GM23338 (cell line): Measurements from ENCODE around the gene CTNND2. TPM values are rescaled to one million over a fixed set of nuclear protein-coding genes. Genes with fewer than 3 reads are reported as not detected.

Source experiments
- ATAC-seq: fragments of 200-7000 bp; cut with Tn5 transposase; 3 replicates; pipeline ENCODE4 v1.9.1; 2020
- DNase-seq: peaks from one replicate; pipeline ENCODE4 v3.0.0-alpha.2; 2015; ENCODE audit warnings: low spot score
- H2AFZ ChIP-seq: fragments of 200-600 bp; sonication (generic); 2 replicates; pipeline ENCODE4 v1.8.0; 2016; ENCODE audit warnings: antibody characterized with exemption, mild to moderate bottlenecking, moderate library complexity
- H3F3A ChIP-seq: fragments of 200-600 bp; sonication (generic); replicated peaks from 2 replicates; pipeline ENCODE4 v1.8.0; 2017; ENCODE audit warnings: antibody characterized with exemption, mixed run types, low read depth
- H3K27ac ChIP-seq: fragments of 200-600 bp; sonication (generic); 2 replicates; pipeline ENCODE4 v1.6.1; 2016; ENCODE audit warnings: low read depth
- H3K27me3 ChIP-seq: fragments of 200-600 bp; sonication (generic); 2 replicates; pipeline ENCODE4 v1.8.0; 2016; ENCODE audit warnings: mild to moderate bottlenecking, mixed run types, moderate library complexity; ENCODE audit not compliant: insufficient read depth
- H3K36me3 ChIP-seq: fragments of 200-600 bp; sonication (generic); 2 replicates; pipeline ENCODE4 v1.8.0; 2016; ENCODE audit warnings: mild to moderate bottlenecking; ENCODE audit not compliant: insufficient read depth
- H3K4me1 ChIP-seq: fragments of 200-600 bp; sonication (generic); 2 replicates; pipeline ENCODE4 v1.8.0; 2016; ENCODE audit warnings: mild to moderate bottlenecking, moderate library complexity; ENCODE audit not compliant: insufficient read depth
- H3K4me2 ChIP-seq: fragments of 200-600 bp; sonication (generic); 2 replicates; pipeline ENCODE4 v1.7.1; 2017; ENCODE audit warnings: mixed run types
- H3K4me3 ChIP-seq: fragments of 200-600 bp; sonication (generic); 2 replicates; pipeline ENCODE4 v1.6.1; 2016; ENCODE audit warnings: mixed run types
- H3K79me2 ChIP-seq: fragments of 200-600 bp; sonication (generic); replicated peaks from 2 replicates; pipeline ENCODE4 v1.8.0; 2017; ENCODE audit warnings: mild to moderate bottlenecking; ENCODE audit not compliant: insufficient read depth
- H3K9me2 ChIP-seq: fragments of 200-600 bp; sonication (generic); 2 replicates; pipeline ENCODE4 v1.8.0; 2017; ENCODE audit not compliant: insufficient read depth
- H4K20me1 ChIP-seq: fragments of 200-600 bp; sonication (generic); replicated peaks from 2 replicates; pipeline ENCODE4 v1.8.0; 2017; ENCODE audit warnings: mild to moderate bottlenecking; ENCODE audit not compliant: insufficient read depth
- H3K27ac Mint-ChIP-seq: 2 replicates; pipeline ENCODE4 v1.8.0; 2020; ENCODE audit warnings: inconsistent platforms, mild to moderate bottlenecking, moderate library complexity, mixed read lengths
- H3K27me3 Mint-ChIP-seq: 3 replicates; pipeline ENCODE4 v1.8.0; 2022; ENCODE audit warnings: low read depth, mild to moderate bottlenecking, moderate library complexity, mixed read lengths, inconsistent platforms; ENCODE audit not compliant: insufficient read depth, poor library complexity
- H3K36me3 Mint-ChIP-seq: 3 replicates; pipeline ENCODE4 v1.8.0; 2021; ENCODE audit warnings: low read depth, mild to moderate bottlenecking, inconsistent platforms, moderate library complexity, mixed read lengths
- H3K4me1 Mint-ChIP-seq: 3 replicates; pipeline ENCODE4 v1.8.0; 2020; ENCODE audit warnings: mild to moderate bottlenecking, inconsistent platforms, mixed read lengths
- H3K4me3 Mint-ChIP-seq: 3 replicates; pipeline ENCODE4 v1.8.0; 2021; ENCODE audit warnings: moderate library complexity, mild to moderate bottlenecking, inconsistent platforms, mixed read lengths
- H3K9me3 Mint-ChIP-seq: 3 replicates; pipeline ENCODE4 v1.8.0; 2020; ENCODE audit warnings: moderate library complexity, mild to moderate bottlenecking, inconsistent platforms, mixed read lengths
- CREB1 ChIP-seq: fragments of 250-450 bp; sonication (Bioruptor Pico); IDR thresholded peaks from 2 replicates; pipeline ENCODE4 v1.5.0; 2020; ENCODE audit warnings: low read depth, mild to moderate bottlenecking, moderate library complexity
- EZH2 ChIP-seq: fragments of 200-600 bp; sonication (generic); IDR thresholded peaks from one replicate; pipeline ENCODE4 v1.8.0; 2017; ENCODE audit warnings: antibody characterized with exemption, mild to moderate bottlenecking, low read depth; ENCODE audit not compliant: unreplicated experiment
- EZH2phosphoT487 ChIP-seq: fragments of 200-600 bp; sonication (generic); IDR thresholded peaks from one replicate; pipeline ENCODE4 v1.8.1; 2018; ENCODE audit warnings: antibody characterized with exemption; ENCODE audit not compliant: unreplicated experiment
- JUNB ChIP-seq: IDR thresholded peaks from one replicate; pipeline ENCODE4 v1.6.1; 2016; ENCODE audit warnings: antibody characterized with exemption; ENCODE audit not compliant: unreplicated experiment
- NANOG ChIP-seq: IDR thresholded peaks from 2 replicates; pipeline ENCODE4 v1.6.1; 2016; ENCODE audit warnings: antibody characterized with exemption, borderline replicate concordance
- POLR2AphosphoS5 ChIP-seq: IDR thresholded peaks from 2 replicates; pipeline ENCODE4 v1.6.1; 2016; ENCODE audit warnings: antibody characterized with exemption, low read depth
- STAT1 ChIP-seq: IDR thresholded peaks from one replicate; pipeline ENCODE4 v1.6.1; 2016; ENCODE audit warnings: antibody characterized with exemption; ENCODE audit not compliant: unreplicated experiment
- ZNF114 ChIP-seq: fragments of 250-450 bp; sonication (Bioruptor Pico); IDR thresholded peaks from 2 replicates; pipeline ENCODE4 v1.5.0; 2020; ENCODE audit warnings: mild to moderate bottlenecking, moderate library complexity
- ZNF331 ChIP-seq: fragments of 250-450 bp; sonication (Bioruptor Pico); IDR thresholded peaks from 2 replicates; pipeline ENCODE4 v1.5.0; 2020; ENCODE audit warnings: low read depth, mild to moderate bottlenecking, moderate library complexity
- polyA plus RNA-seq: library from polyadenylated mRNA; unstranded; fragments of >200 nt; fragmentation: Nextera tagmentation; extraction: Ambion mirVana; gene quantifications from 2 replicates; pipeline ENCODE4 v1.2.1, GENCODE V29; 2016
- total RNA-seq: library from RNA; depleted of rRNA; stranded (reverse); fragments of >200 nt; shearing (Covaris generic); gene quantifications from 2 replicates; pipeline ENCODE4 v1.2.3, GENCODE V29; 2014
- TF ChIP-seq, protein P1 (sequence below): fragments of 250-450 bp; sonication (Bioruptor Pico); IDR thresholded peaks from 2 replicates; pipeline ENCODE4 v1.5.0; 2020; ENCODE audit warnings: mild to moderate bottlenecking, moderate library complexity
- TF ChIP-seq, protein P2 (sequence below), 2 experiments: fragments of 200-600 bp in 1 of 2; sonication (generic) in 1 of 2; conservative IDR thresholded peaks; 2 replicates each; pipeline versions ENCODE4 v1.5.1 to v1.6.1; 2016 to 2017; ENCODE audit warnings: antibody characterized with exemption in 2 of 2, low read depth in 2 of 2, mild to moderate bottlenecking in 2 of 2, moderate library complexity in 1 of 2
- TF ChIP-seq, protein P3 (sequence below): IDR thresholded peaks from one replicate; pipeline ENCODE4 v1.6.1; 2018; ENCODE audit warnings: antibody characterized with exemption; ENCODE audit not compliant: unreplicated experiment
- TF ChIP-seq, protein P4 (sequence below): IDR thresholded peaks from 2 replicates; pipeline ENCODE4 v1.6.1; 2016; ENCODE audit warnings: antibody characterized with exemption

Gene CTNND2
- total and polyA plus RNA-seq, 2 experiments from 2014 or later, result 5.1 to 7.0 TPM

DNA sequence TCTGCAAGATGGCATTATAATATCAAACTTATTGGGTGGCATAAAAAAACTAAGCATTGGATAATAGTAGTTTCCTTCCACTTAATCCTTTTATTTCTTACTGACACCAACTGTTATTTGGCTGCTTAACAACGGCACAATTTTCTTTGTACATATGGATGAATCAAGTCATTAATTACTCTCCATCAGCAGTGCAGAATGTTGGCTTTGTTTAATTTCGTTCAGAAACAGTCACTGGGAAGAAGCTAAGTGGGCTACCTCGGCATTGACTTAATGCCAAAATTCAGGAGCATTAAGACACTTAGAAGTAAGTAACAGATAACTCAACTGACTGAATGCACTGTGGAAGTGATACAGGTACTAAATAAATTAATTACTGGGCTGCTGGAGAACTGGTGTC is 460.4 kb downstream of the CTNND2 start (continued):
- no peak for TF ChIP-seq ZNF331 (CRISPR knock-in tag)
- no peak for TF ChIP-seq NANOG
- TF ChIP-seq CREB1 (CRISPR knock-in tag), result no peak

DNA sequence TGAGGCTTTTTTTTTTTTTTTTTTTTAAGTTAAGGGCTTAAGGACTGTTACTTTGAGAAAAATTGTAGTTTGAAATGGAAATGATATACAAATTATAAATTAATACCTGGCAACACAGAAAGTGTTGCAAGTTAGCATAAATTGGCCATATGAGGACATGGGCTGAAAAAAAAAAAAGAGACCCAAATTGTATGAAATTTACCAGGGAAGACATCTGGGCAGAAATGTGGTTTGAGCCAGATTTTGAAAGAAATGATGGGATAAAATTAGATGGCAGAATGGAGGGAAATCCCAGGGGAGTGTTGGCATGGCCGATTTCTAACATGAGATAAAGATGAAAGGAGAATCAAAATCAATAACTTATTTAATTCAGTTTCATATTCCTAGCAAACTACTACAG is 472.1 kb downstream of the CTNND2 start:
- Histone ChIP-seq H3K36me3 (no peaks in the 10 kb centered on the region), H3K27ac (no peak overlapping the region), H3K27me3 (no peaks in the 10 kb centered on the region), H4K20me1 (no peaks in the 10 kb centered on the region), H3F3A (no peaks in the 10 kb centered on the region), H3K79me2 (no peaks in the 10 kb centered on the region), H3K4me3 (no peak overlapping the region), H3K4me1 (no peaks in the 10 kb centered on the region), H3K4me2 (no peak overlapping the region), H3K9me2 (no peaks in the 10 kb centered on the region), H2AFZ (no peak overlapping the region)
- Mint-ChIP-seq H3K36me3 (no peaks in the 10 kb centered on the region), H3K4me1 (no peaks in the 10 kb centered on the region), H3K9me3 (no peaks in the 10 kb centered on the region), H3K27me3 (no peaks in the 10 kb centered on the region), H3K4me3 (no peak overlapping the region), H3K27ac (no peak overlapping the region)
- TF ChIP-seq, protein P1, sequence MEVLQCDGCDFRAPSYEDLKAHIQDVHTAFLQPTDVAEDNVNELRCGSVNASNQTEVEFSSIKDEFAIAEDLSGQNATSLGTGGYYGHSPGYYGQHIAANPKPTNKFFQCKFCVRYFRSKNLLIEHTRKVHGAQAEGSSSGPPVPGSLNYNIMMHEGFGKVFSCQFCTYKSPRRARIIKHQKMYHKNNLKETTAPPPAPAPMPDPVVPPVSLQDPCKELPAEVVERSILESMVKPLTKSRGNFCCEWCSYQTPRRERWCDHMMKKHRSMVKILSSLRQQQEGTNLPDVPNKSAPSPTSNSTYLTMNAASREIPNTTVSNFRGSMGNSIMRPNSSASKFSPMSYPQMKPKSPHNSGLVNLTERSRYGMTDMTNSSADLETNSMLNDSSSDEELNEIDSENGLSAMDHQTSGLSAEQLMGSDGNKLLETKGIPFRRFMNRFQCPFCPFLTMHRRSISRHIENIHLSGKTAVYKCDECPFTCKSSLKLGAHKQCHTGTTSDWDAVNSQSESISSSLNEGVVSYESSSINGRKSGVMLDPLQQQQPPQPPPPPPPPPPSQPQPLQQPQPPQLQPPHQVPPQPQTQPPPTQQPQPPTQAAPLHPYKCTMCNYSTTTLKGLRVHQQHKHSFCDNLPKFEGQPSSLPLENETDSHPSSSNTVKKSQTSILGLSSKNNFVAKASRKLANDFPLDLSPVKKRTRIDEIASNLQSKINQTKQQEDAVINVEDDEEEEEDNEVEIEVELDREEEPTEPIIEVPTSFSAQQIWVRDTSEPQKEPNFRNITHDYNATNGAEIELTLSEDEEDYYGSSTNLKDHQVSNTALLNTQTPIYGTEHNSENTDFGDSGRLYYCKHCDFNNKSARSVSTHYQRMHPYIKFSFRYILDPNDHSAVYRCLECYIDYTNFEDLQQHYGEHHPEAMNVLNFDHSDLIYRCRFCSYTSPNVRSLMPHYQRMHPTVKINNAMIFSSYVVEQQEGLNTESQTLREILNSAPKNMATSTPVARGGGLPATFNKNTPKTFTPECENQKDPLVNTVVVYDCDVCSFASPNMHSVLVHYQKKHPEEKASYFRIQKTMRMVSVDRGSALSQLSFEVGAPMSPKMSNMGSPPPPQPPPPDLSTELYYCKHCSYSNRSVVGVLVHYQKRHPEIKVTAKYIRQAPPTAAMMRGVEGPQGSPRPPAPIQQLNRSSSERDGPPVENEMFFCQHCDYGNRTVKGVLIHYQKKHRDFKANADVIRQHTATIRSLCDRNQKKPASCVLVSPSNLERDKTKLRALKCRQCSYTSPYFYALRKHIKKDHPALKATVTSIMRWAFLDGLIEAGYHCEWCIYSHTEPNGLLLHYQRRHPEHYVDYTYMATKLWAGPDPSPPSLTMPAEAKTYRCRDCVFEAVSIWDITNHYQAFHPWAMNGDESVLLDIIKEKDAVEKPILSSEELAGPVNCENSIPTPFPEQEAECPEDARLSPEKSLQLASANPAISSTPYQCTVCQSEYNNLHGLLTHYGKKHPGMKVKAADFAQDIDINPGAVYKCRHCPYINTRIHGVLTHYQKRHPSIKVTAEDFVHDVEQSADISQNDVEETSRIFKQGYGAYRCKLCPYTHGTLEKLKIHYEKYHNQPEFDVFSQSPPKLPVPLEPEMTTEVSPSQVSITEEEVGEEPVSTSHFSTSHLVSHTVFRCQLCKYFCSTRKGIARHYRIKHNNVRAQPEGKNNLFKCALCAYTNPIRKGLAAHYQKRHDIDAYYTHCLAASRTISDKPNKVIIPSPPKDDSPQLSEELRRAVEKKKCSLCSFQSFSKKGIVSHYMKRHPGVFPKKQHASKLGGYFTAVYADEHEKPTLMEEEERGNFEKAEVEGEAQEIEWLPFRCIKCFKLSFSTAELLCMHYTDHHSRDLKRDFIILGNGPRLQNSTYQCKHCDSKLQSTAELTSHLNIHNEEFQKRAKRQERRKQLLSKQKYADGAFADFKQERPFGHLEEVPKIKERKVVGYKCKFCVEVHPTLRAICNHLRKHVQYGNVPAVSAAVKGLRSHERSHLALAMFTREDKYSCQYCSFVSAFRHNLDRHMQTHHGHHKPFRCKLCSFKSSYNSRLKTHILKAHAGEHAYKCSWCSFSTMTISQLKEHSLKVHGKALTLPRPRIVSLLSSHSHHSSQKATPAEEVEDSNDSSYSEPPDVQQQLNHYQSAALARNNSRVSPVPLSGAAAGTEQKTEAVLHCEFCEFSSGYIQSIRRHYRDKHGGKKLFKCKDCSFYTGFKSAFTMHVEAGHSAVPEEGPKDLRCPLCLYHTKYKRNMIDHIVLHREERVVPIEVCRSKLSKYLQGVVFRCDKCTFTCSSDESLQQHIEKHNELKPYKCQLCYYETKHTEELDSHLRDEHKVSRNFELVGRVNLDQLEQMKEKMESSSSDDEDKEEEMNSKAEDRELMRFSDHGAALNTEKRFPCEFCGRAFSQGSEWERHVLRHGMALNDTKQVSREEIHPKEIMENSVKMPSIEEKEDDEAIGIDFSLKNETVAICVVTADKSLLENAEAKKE (CRISPR knock-in tag), result no peak
- TF ChIP-seq EZH2phosphoT487 (no peak), POLR2AphosphoS5 (no peak), NANOG (no peak), EZH2 (no peak), ZNF331 (CRISPR knock-in tag) (no peak), ZNF114 (no peak), CREB1 (CRISPR knock-in tag) (no peak), JUNB (no peak), STAT1 (no peak)
- TF ChIP-seq, protein P2, sequence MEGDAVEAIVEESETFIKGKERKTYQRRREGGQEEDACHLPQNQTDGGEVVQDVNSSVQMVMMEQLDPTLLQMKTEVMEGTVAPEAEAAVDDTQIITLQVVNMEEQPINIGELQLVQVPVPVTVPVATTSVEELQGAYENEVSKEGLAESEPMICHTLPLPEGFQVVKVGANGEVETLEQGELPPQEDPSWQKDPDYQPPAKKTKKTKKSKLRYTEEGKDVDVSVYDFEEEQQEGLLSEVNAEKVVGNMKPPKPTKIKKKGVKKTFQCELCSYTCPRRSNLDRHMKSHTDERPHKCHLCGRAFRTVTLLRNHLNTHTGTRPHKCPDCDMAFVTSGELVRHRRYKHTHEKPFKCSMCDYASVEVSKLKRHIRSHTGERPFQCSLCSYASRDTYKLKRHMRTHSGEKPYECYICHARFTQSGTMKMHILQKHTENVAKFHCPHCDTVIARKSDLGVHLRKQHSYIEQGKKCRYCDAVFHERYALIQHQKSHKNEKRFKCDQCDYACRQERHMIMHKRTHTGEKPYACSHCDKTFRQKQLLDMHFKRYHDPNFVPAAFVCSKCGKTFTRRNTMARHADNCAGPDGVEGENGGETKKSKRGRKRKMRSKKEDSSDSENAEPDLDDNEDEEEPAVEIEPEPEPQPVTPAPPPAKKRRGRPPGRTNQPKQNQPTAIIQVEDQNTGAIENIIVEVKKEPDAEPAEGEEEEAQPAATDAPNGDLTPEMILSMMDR (conservative IDR thresholded peaks at IDR 0.05; ENCODE audit: low read depth in 2 of 2), result no peak
- TF ChIP-seq, protein P3, sequence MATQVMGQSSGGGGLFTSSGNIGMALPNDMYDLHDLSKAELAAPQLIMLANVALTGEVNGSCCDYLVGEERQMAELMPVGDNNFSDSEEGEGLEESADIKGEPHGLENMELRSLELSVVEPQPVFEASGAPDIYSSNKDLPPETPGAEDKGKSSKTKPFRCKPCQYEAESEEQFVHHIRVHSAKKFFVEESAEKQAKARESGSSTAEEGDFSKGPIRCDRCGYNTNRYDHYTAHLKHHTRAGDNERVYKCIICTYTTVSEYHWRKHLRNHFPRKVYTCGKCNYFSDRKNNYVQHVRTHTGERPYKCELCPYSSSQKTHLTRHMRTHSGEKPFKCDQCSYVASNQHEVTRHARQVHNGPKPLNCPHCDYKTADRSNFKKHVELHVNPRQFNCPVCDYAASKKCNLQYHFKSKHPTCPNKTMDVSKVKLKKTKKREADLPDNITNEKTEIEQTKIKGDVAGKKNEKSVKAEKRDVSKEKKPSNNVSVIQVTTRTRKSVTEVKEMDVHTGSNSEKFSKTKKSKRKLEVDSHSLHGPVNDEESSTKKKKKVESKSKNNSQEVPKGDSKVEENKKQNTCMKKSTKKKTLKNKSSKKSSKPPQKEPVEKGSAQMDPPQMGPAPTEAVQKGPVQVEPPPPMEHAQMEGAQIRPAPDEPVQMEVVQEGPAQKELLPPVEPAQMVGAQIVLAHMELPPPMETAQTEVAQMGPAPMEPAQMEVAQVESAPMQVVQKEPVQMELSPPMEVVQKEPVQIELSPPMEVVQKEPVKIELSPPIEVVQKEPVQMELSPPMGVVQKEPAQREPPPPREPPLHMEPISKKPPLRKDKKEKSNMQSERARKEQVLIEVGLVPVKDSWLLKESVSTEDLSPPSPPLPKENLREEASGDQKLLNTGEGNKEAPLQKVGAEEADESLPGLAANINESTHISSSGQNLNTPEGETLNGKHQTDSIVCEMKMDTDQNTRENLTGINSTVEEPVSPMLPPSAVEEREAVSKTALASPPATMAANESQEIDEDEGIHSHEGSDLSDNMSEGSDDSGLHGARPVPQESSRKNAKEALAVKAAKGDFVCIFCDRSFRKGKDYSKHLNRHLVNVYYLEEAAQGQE, result no peak
- TF ChIP-seq, protein P4, sequence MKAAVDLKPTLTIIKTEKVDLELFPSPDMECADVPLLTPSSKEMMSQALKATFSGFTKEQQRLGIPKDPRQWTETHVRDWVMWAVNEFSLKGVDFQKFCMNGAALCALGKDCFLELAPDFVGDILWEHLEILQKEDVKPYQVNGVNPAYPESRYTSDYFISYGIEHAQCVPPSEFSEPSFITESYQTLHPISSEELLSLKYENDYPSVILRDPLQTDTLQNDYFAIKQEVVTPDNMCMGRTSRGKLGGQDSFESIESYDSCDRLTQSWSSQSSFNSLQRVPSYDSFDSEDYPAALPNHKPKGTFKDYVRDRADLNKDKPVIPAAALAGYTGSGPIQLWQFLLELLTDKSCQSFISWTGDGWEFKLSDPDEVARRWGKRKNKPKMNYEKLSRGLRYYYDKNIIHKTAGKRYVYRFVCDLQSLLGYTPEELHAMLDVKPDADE, result no peak
- DNase-seq, result no peak
- ATAC-seq, result no peak
